ENCODE data around the gene JMJD1C. TPM values are rescaled to one million over a fixed set of nuclear protein-coding genes. Genes with fewer than 3 reads are reported as not detected.

JMJD1C gene
- total RNA-seq, 1 experiment from 2014 or later: 139 TPM

DNA sequence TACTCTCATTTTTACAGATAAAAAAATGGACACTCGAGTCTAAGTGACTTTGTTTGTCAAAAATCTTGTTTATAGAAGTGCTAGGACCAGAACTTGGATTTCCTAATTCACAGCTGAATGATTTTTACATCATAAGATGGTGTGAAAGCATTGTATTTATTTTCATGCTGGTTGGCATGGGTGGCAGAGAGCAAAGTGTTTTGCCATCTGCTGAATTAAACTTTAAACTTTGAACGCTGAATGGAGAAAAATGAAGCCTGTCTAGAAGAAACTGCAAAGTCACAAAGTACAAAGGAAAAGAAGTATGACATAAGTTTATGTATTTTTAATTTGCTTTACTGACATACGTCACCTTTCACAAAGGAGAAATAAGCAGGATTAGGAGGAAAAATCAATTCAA is 190.7 kb downstream of the JMJD1C start:
- Histone ChIP-seq H4K20me1 (ENCODE audit: low read length) (no peaks in the 10 kb centered on the region), H3K4me3 (ENCODE audit: low read length) (no peak overlapping the region), H2AFZ (ENCODE audit: low read length) (no peak overlapping the region), H3K4me2 (ENCODE audit: low read length) (no peak overlapping the region), H3K36me3 (ENCODE audit: low read depth, low read length) (no peaks in the 10 kb centered on the region), H3K27me3 (ENCODE audit: low read length) (no peaks in the 10 kb centered on the region), H3K27ac (ENCODE audit: low read length) (no peak overlapping the region), H3K9me2 (replicated peaks; ENCODE audit: low read length) (no peaks in the 10 kb centered on the region), H3K9ac (ENCODE audit: low read length) (no peak overlapping the region), H3K9me3 (ENCODE audit: low read length) (no peaks in the 10 kb centered on the region), H3F3A (ENCODE audit: low read length, unreplicated experiment) (no peaks in the 10 kb centered on the region), H3K79me2 (ENCODE audit: low read length) (peaks cover 30% of the 10 kb centered on the region), H3K4me1 (ENCODE audit: insufficient read depth, low read length) (peaks cover 18% of the 10 kb centered on the region)
- BruUV-seq (replicated peaks): no TSS peak
- intact Hi-C loops (cut with micrococcal nuclease): no loop called here
- TF ChIP-seq EZH2 (IDR thresholded peaks at IDR 0.05; ENCODE audit: low read length, unreplicated experiment) (no peak), CTCF (conservative IDR thresholded peaks at IDR 0.05; ENCODE audit: low read depth, low read length) (no peak), EZH2phosphoT487 (IDR thresholded peaks at IDR 0.05; ENCODE audit: borderline replicate concordance, low read length) (no peak)
- POLR2A ChIA-PET (ENCODE audit: unreplicated experiment): interaction anchor here (0.6 to 0.7 kb wide), 2 partner anchors 114 to 159 kb away, joined by 3 read pairs; no protein-coding TSS in a partner anchor
- DNase-seq (no peak), ATAC-seq (no peak)
- CTCF ChIA-PET: interaction anchor here (0.5 kb wide), 1 partner anchor 54 kb away, joined by 3 read pairs; no protein-coding TSS in a partner anchor

DNA sequence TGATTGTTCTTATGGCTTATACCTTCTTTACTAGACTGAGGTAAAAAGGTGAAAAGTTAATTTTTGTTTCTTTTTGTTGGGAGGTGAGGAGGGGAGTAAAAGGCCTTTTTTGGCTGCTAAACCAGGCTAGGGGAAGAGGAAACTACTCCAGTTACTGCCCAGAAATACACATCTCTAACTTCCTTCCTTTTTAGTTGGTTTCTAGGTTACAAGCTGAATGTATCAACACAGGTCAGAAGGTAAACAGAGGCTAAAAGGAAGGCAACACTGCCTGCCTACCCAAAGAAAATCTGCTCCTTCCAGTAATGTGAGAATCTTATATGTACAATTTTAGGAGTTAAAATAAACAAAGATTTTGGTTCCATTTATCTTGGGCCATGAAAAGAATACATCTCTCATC is 192.2 kb downstream of the JMJD1C start:
- H3K36me3 ChIP-seq (ENCODE audit: low read depth, low read length): no peaks in the 10 kb centered on the region
- peak; percentile 4; the same call in 1 of the 2 replicates for ATAC-seq
- peaks cover 26% of the 10 kb centered on the region for H3K4me1 ChIP-seq (ENCODE audit: insufficient read depth, low read length)
- no peaks in the 10 kb centered on the region for H3K9me3 ChIP-seq (ENCODE audit: low read length)
- H2AFZ ChIP-seq (ENCODE audit: low read length): no peak overlapping the region
- TF ChIP-seq EZH2 (IDR thresholded peaks at IDR 0.05; ENCODE audit: low read length, unreplicated experiment): no peak
- no peak for TF ChIP-seq CTCF (conservative IDR thresholded peaks at IDR 0.05; ENCODE audit: low read depth, low read length)
- no peak for TF ChIP-seq EZH2phosphoT487 (IDR thresholded peaks at IDR 0.05; ENCODE audit: borderline replicate concordance, low read length)
- CTCF ChIA-PET: no interaction called here
- peaks cover 41% of the 10 kb centered on the region for H3K79me2 ChIP-seq (ENCODE audit: low read length)
- H3K9ac ChIP-seq (ENCODE audit: low read length): no peak overlapping the region
- H3K4me2 ChIP-seq (ENCODE audit: low read length): peak overlapping the region; percentile 0; the same call in 1 of the 2 replicates
- no peak overlapping the region for H3K27ac ChIP-seq (ENCODE audit: low read length)
- peaks cover 11% of the 10 kb centered on the region for H3F3A ChIP-seq (ENCODE audit: low read length, unreplicated experiment)
- intact Hi-C loops (cut with micrococcal nuclease): no loop called here
- peaks cover under 1% of the 10 kb centered on the region; the same call in 1 of the 2 replicates for H4K20me1 ChIP-seq (ENCODE audit: low read length)
- peak; percentile 64 for DNase-seq
- no TSS peak for BruUV-seq (replicated peaks)
- H3K4me3 ChIP-seq (ENCODE audit: low read length): no peak overlapping the region
- no peaks in the 10 kb centered on the region for H3K27me3 ChIP-seq (ENCODE audit: low read length)
- H3K9me2 ChIP-seq (replicated peaks; ENCODE audit: low read length): no peaks in the 10 kb centered on the region
- POLR2A ChIA-PET (ENCODE audit: unreplicated experiment): no interaction called here

DNA sequence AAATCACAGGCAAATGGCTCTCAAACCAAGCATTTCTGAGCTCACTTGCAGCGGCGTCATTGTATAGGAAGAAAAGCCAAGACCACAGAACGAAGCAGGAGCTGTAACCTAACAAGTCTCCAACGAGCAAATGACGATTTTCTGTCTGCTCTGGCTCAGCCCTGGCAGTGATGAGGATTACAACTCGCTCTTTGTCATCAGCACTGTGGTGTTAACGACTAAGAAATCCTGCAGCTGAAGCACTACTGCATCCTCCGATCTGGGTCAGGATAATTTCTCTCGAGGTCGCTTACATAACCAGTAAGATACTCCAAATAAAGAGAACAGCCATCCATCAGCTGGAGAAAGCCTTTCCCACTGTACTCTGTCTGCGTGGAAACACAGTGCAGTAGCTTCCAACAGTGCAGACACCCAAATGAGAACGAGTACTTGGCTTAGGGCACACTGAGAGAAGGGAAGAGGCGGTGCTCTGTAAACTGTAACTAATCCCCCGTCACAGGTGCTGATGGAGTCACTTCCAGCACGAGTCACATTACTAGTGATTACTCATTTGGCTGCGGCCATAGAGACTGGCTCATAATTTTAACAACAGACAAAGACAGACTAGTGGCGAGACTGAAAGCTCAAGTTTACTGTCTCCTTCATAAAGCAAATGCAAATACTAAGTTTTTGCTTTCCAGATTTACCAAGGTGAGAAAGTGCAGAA is 196.8 kb downstream of the JMJD1C start:
- TF ChIP-seq EZH2phosphoT487 (IDR thresholded peaks at IDR 0.05; ENCODE audit: borderline replicate concordance, low read length) (no peak), EZH2 (IDR thresholded peaks at IDR 0.05; ENCODE audit: low read length, unreplicated experiment) (no peak), CTCF (conservative IDR thresholded peaks at IDR 0.05; ENCODE audit: low read depth, low read length) (peak; percentile 63)
- ChIA-PET POLR2A (ENCODE audit: unreplicated experiment) (interaction anchor here (0.5 to 2.6 kb wide), 28 partner anchors 8 to 449 kb away, joined by 3 to 19 read pairs (median 4); no protein-coding TSS in a partner anchor), CTCF (interaction anchor here (0.6 to 3.6 kb wide), 10 partner anchors 33 to 451 kb away, joined by 3 to 14 read pairs (median 4); no protein-coding TSS in a partner anchor)
- Histone ChIP-seq H3K36me3 (ENCODE audit: low read depth, low read length) (no peaks in the 10 kb centered on the region), H3F3A (ENCODE audit: low read length, unreplicated experiment) (peaks cover 42% of the 10 kb centered on the region), H3K4me3 (ENCODE audit: low read length) (peak overlapping the region; percentile 69), H3K4me1 (ENCODE audit: insufficient read depth, low read length) (peaks cover 38% of the 10 kb centered on the region), H2AFZ (ENCODE audit: low read length) (peak overlapping the region; percentile 31), H3K27ac (ENCODE audit: low read length) (peak overlapping the region; percentile 76), H3K9ac (ENCODE audit: low read length) (peak overlapping the region; percentile 73), H4K20me1 (ENCODE audit: low read length) (peaks cover 37% of the 10 kb centered on the region), H3K27me3 (ENCODE audit: low read length) (no peaks in the 10 kb centered on the region), H3K79me2 (ENCODE audit: low read length) (peaks cover 87% of the 10 kb centered on the region), H3K9me3 (ENCODE audit: low read length) (no peaks in the 10 kb centered on the region), H3K9me2 (replicated peaks; ENCODE audit: low read length) (no peaks in the 10 kb centered on the region), H3K4me2 (ENCODE audit: low read length) (peak overlapping the region; percentile 80)
- BruUV-seq (replicated peaks): TSS peak; percentile 62
- intact Hi-C loops (cut with micrococcal nuclease): loop anchor here (1.0 to 10.0 kb wide), 11 partner anchors 33 to 1004 kb away; partner anchors contain the start of gene RTKN2
- ATAC-seq (peak; percentile 90), DNase-seq (peak; percentile 100)

Measured in PC-3 (cell line).